Measurements from ENCODE around the gene TIMP4.

Gene TIMP4

GRCh38 chr3:12158387-12159226, at the start of gene TIMP4:
TIMP4 (minus strand) TSS chr3:12158912; CDS start chr3:12158840, 72 bp downstream.
- no peak for DNase-seq

GRCh38 chr3:12205171-12205570, 46.5 kb upstream of the TIMP4 start:
- DNase-seq, result no peak

- DNase-seq, result no peak
Measured at GRCh38 chr3:12201813-12202212, 43.1 kb upstream of the TIMP4 start.

- no peak for DNase-seq
Measured at GRCh38 chr3:12198301-12198700, 39.6 kb upstream of the TIMP4 start.

- no peak for DNase-seq
Measured at GRCh38 chr3:12197475-12197874, 38.8 kb upstream of the TIMP4 start.

GRCh38 chr3:12196684-12197083, 38.0 kb upstream of the TIMP4 start:
- DNase-seq, result no peak

- DNase-seq, result no peak
Measured at GRCh38 chr3:12195231-12195630, 36.5 kb upstream of the TIMP4 start.

- no peak for DNase-seq
Measured at GRCh38 chr3:12194669-12195161, 36.0 kb upstream of the TIMP4 start.

GRCh38 chr3:12194209-12194608, 35.5 kb upstream of the TIMP4 start:
- no peak for DNase-seq

- DNase-seq, result no peak
Measured at GRCh38 chr3:12193485-12194165, 34.9 kb upstream of the TIMP4 start.

GRCh38 chr3:12192655-12193484, 34.2 kb upstream of the TIMP4 start:
- no peak for DNase-seq

GRCh38 chr3:12192173-12192572, 33.5 kb upstream of the TIMP4 start:
- DNase-seq, result no peak

- no peak for DNase-seq
Measured at GRCh38 chr3:12191559-12191958, 32.8 kb upstream of the TIMP4 start.

GRCh38 chr3:12190832-12191231, 32.1 kb upstream of the TIMP4 start:
- no peak for DNase-seq

- DNase-seq, result no peak
Measured at GRCh38 chr3:12190221-12190807, 31.6 kb upstream of the TIMP4 start.

- no peak for DNase-seq
Measured at GRCh38 chr3:12188681-12189287, 30.1 kb upstream of the TIMP4 start.

- no peak for DNase-seq
Measured at GRCh38 chr3:12188328-12188648, 29.6 kb upstream of the TIMP4 start.

- no peak for DNase-seq
Measured at GRCh38 chr3:12187448-12188327, 29.0 kb upstream of the TIMP4 start.

- no peak for DNase-seq
Measured at GRCh38 chr3:12186515-12187286, 28.0 kb upstream of the TIMP4 start.

- no peak for DNase-seq
Measured at GRCh38 chr3:12186046-12186445, 27.3 kb upstream of the TIMP4 start.
